ENCODE data around the gene ARHGAP15. TPM values are rescaled to one million over a fixed set of nuclear protein-coding genes. Genes with fewer than 3 reads are reported as not detected.

ARHGAP15 gene
- total RNA-seq, 1 experiment from 2014 or later, result 0.42 TPM

DNA sequence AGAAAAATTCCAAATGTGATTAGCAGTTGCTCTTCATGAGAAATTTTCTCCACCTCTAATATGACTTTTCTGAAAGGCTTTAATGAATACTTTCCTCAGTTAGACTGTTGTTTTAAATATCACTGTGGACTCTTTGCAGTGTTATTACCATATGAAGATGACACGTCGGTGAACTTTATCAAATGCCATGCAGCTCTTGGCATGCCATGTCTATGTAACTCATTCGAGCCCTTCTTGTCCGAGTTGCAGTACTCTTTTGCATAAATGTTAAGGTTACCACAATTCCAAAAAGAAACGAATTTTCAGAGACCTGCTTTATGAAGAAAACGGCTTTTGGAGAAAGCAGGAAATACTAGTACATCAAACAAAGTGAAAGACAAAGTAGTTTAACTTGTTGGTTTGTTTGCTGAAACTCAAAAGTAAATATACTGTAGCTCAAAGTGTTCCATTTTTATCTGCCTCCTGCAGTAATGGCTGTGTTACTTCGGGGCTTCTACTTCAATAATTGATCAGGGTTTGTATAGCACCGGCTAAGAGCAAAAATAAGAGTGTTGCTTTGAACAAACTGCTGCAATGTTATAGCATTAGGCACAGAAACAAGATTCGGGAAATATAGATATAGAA lies 204.1 kb downstream of the ARHGAP15 start:
- no peak overlapping the region for H3K4me2 ChIP-seq (ENCODE audit: low read length)
- ChIA-PET CTCF (no interaction called here), RAD21 (ENCODE audit: low non-redundant PET in 1 of 2, low total read pairs in 2 of 2, uncharacterized antibody in 2 of 2, unreplicated experiment in 2 of 2) (no interaction called here), POLR2A (no interaction called here)
- no peak overlapping the region for H3K4me3 ChIP-seq (replicated peaks in 1 of 2; ENCODE audit: low read depth in 1 of 2, low read length in 2 of 2)
- TF ChIP-seq, protein P1, sequence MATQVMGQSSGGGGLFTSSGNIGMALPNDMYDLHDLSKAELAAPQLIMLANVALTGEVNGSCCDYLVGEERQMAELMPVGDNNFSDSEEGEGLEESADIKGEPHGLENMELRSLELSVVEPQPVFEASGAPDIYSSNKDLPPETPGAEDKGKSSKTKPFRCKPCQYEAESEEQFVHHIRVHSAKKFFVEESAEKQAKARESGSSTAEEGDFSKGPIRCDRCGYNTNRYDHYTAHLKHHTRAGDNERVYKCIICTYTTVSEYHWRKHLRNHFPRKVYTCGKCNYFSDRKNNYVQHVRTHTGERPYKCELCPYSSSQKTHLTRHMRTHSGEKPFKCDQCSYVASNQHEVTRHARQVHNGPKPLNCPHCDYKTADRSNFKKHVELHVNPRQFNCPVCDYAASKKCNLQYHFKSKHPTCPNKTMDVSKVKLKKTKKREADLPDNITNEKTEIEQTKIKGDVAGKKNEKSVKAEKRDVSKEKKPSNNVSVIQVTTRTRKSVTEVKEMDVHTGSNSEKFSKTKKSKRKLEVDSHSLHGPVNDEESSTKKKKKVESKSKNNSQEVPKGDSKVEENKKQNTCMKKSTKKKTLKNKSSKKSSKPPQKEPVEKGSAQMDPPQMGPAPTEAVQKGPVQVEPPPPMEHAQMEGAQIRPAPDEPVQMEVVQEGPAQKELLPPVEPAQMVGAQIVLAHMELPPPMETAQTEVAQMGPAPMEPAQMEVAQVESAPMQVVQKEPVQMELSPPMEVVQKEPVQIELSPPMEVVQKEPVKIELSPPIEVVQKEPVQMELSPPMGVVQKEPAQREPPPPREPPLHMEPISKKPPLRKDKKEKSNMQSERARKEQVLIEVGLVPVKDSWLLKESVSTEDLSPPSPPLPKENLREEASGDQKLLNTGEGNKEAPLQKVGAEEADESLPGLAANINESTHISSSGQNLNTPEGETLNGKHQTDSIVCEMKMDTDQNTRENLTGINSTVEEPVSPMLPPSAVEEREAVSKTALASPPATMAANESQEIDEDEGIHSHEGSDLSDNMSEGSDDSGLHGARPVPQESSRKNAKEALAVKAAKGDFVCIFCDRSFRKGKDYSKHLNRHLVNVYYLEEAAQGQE (IDR thresholded peaks at IDR 0.05; ENCODE audit: low read depth), result no peak
- no peak for TF ChIP-seq EZH2 (IDR thresholded peaks at IDR 0.05)
- no peak for TF ChIP-seq SIN3A (IDR thresholded peaks at IDR 0.05; ENCODE audit: low read depth)
- TF ChIP-seq RAD21 (IDR thresholded peaks at IDR 0.05; ENCODE audit: low read depth), result no peak
- no peak for TF ChIP-seq CEBPB (IDR thresholded peaks at IDR 0.05; ENCODE audit: low read depth)
- no peak for TF ChIP-seq SRF (IDR thresholded peaks at IDR 0.05; ENCODE audit: low read depth)
- TF ChIP-seq YY1 (IDR thresholded peaks at IDR 0.05; ENCODE audit: extremely low read depth, insufficient replicate concordance, low read depth, low read length), result no peak
- TF ChIP-seq, protein P2, sequence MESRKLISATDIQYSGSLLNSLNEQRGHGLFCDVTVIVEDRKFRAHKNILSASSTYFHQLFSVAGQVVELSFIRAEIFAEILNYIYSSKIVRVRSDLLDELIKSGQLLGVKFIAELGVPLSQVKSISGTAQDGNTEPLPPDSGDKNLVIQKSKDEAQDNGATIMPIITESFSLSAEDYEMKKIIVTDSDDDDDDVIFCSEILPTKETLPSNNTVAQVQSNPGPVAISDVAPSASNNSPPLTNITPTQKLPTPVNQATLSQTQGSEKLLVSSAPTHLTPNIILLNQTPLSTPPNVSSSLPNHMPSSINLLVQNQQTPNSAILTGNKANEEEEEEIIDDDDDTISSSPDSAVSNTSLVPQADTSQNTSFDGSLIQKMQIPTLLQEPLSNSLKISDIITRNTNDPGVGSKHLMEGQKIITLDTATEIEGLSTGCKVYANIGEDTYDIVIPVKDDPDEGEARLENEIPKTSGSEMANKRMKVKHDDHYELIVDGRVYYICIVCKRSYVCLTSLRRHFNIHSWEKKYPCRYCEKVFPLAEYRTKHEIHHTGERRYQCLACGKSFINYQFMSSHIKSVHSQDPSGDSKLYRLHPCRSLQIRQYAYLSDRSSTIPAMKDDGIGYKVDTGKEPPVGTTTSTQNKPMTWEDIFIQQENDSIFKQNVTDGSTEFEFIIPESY (IDR thresholded peaks at IDR 0.05; ENCODE audit: extremely low read depth, insufficient replicate concordance, low read length), result no peak
- no peak for TF ChIP-seq ZFX (IDR thresholded peaks at IDR 0.05)
- TF ChIP-seq EGR1 (IDR thresholded peaks at IDR 0.05; ENCODE audit: low read depth), result no peak
- TF ChIP-seq FOSL1 (IDR thresholded peaks at IDR 0.05; ENCODE audit: low read depth), result no peak
- no peak for TF ChIP-seq TCF7L2 (IDR thresholded peaks at IDR 0.05; ENCODE audit: borderline replicate concordance, extremely low read depth, insufficient read depth, insufficient read length)
- no peak for TF ChIP-seq ZNF274 (IDR thresholded peaks at IDR 0.05; ENCODE audit: low read depth, low read length)
- no peak for TF ChIP-seq POLR2AphosphoS5 (IDR thresholded peaks at IDR 0.05; ENCODE audit: low read depth, low read length)
- TF ChIP-seq SP1 (IDR thresholded peaks at IDR 0.05; ENCODE audit: low read depth), result no peak
- TF ChIP-seq, protein P3, sequence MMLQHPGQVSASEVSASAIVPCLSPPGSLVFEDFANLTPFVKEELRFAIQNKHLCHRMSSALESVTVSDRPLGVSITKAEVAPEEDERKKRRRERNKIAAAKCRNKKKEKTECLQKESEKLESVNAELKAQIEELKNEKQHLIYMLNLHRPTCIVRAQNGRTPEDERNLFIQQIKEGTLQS (IDR thresholded peaks at IDR 0.05), result no peak
- no peak for TF ChIP-seq ELF1 (IDR thresholded peaks at IDR 0.05; ENCODE audit: borderline replicate concordance, low read depth)
- TF ChIP-seq POLR2A (IDR thresholded peaks at IDR 0.05; ENCODE audit: borderline replicate concordance, extremely low read depth, insufficient read depth, insufficient read length), result no peak
- no peak for TF ChIP-seq CBX3 (IDR thresholded peaks at IDR 0.05; ENCODE audit: low read depth)
- H2AFZ ChIP-seq (ENCODE audit: low read depth, low read length, poor library complexity, severe bottlenecking), result no peak overlapping the region
- intact Hi-C loops (cut with micrococcal nuclease), result no loop called here
- no TSS peak for BruUV-seq (replicated peaks)
- no peak overlapping the region for H3K9ac ChIP-seq (ENCODE audit: low read length)
- H3K9me2 ChIP-seq (ENCODE audit: insufficient read depth), result no peaks in the 10 kb centered on the region
- H3K4me1 ChIP-seq (ENCODE audit: control insufficient read depth in 1 of 2, insufficient read depth in 2 of 2, low read length in 2 of 2), result no peaks in the 10 kb centered on the region
- H3K36me3 ChIP-seq (ENCODE audit: control insufficient read depth in 1 of 2, insufficient read depth in 2 of 2, low read length in 2 of 2), result no peaks in the 10 kb centered on the region
- H4K20me1 ChIP-seq (ENCODE audit: insufficient read depth), result no peaks in the 10 kb centered on the region
- no peak overlapping the region for H3K27ac ChIP-seq (ENCODE audit: low read depth, low read length)
- no peaks in the 10 kb centered on the region for H3K9me3 ChIP-seq (ENCODE audit: control insufficient read depth in 1 of 2, insufficient read depth in 1 of 2, low read depth in 1 of 2, low read length in 2 of 2)
- ATAC-seq, result no peak
- H3K27me3 ChIP-seq (ENCODE audit: insufficient read depth, low read length), result peaks cover 9% of the 10 kb centered on the region
- H3K79me2 ChIP-seq (ENCODE audit: insufficient read depth, low read length), result no peaks in the 10 kb centered on the region
- DNase-seq (ENCODE audit: low read depth, low spot score), result no peak
